T-cell (primary cell): ENCODE data around the gene S100A14. TPM values are rescaled to one million over a fixed set of nuclear protein-coding genes. Genes with fewer than 3 reads are reported as not detected.
A peak's percentile ranks its signal among the peaks of the same experiment; 100 is the strongest.
"Not testable (repeated sequence)": the region's sequence is repeated elsewhere in the genome, so short reads cannot be mapped to it uniquely, and the experiment has no call there.

Source experiments
- ATAC-seq, 4 experiments: fragments of 200-7000 bp in 3 of 4; fragments of 150-1000 bp in 1 of 4; cut with Tn5 transposase; replicated peaks in 1 of 4; 1 replicate in 3 of 4; 2 replicates in 1 of 4; pipeline ENCODE4 v1.10.0; 2021; ENCODE audit warnings: moderate library complexity in 3 of 4, mild to moderate bottlenecking in 2 of 4, moderate number of reproducible peaks in 1 of 4
- CTCF ChIA-PET, 2 donors: fragments of 300-600 bp; sonication (Branson Sonifier 250); formaldehyde crosslinking; loops; one replicate each; lab custom pipeline; 2022; ENCODE audit warnings: antibody characterized with exemption in 2 of 2; lab: Charles Lee
- POLR2A ChIA-PET, 2 donors: fragments of 300-600 bp; sonication (Branson Sonifier 250); formaldehyde crosslinking; loops; one replicate each; lab custom pipeline; 2022; ENCODE audit warnings: antibody characterized with exemption in 2 of 2; lab: Charles Lee
- DNase-seq, 35 experiments: peaks; one replicate each; pipeline versions ENCODE4 v3.0.0 to v3.0.0-alpha.2; 2013 to 2023
- H3K27ac ChIP-seq: one replicate; pipeline ENCODE4 v1.5.1; 2013; ENCODE audit warnings: low read length
- H3K27me3 ChIP-seq, 2 experiments: replicated peaks in 1 of 2; 1 replicate in 1 of 2; 2 replicates in 1 of 2; pipeline versions ENCODE4 v1.6.1 to v1.7.0; 2013; ENCODE audit warnings: low read length in 1 of 2, mixed read lengths in 1 of 2; ENCODE audit not compliant: control insufficient read depth in 2 of 2, insufficient read depth in 2 of 2; ENCODE audit errors: extremely low read depth in 1 of 2
- H3K36me3 ChIP-seq, 2 donors: 1 replicate in 1 of 2; 2 replicates in 1 of 2; pipeline versions ENCODE4 v1.6.1 to v1.7.0; 2013; ENCODE audit warnings: low read length in 1 of 2; ENCODE audit not compliant: control insufficient read depth in 2 of 2, insufficient read depth in 1 of 2; ENCODE audit errors: extremely low read depth in 1 of 2
- H3K4me1 ChIP-seq, 2 experiments: 1 replicate in 1 of 2; 2 replicates in 1 of 2; pipeline versions ENCODE4 v1.6.1 to v1.7.0; 2013; ENCODE audit warnings: low read length in 2 of 2, mixed read lengths in 1 of 2; ENCODE audit not compliant: insufficient read depth in 2 of 2, control insufficient read depth in 1 of 2; ENCODE audit errors: extremely low read depth in 1 of 2
- H3K4me3 ChIP-seq, 2 donors: 1 replicate in 1 of 2; 2 replicates in 1 of 2; pipeline versions ENCODE4 v1.5.1 to v1.7.0; 2013; ENCODE audit warnings: mild to moderate bottlenecking in 2 of 2, low read length in 1 of 2, moderate library complexity in 1 of 2; ENCODE audit not compliant: control insufficient read depth in 1 of 2; ENCODE audit errors: extremely low read depth in 1 of 2
- H3K9me3 ChIP-seq: 2 replicates; pipeline ENCODE4 v1.7.0; 2013
- H3K27ac Mint-ChIP-seq, 2 donors: one replicate each; pipeline ENCODE4 v1.8.0; 2020 to 2021; ENCODE audit warnings: mild to moderate bottlenecking in 2 of 2, mixed read lengths in 2 of 2
- H3K27me3 Mint-ChIP-seq, 2 donors: one replicate each; pipeline ENCODE4 v1.8.0; 2021 to 2022; ENCODE audit warnings: mixed read lengths in 2 of 2
- H3K36me3 Mint-ChIP-seq: one replicate; pipeline ENCODE4 v1.8.0; 2021; ENCODE audit warnings: mixed read lengths
- H3K4me1 Mint-ChIP-seq, 3 donors: one replicate each; pipeline ENCODE4 v1.8.0; 2020 to 2022; ENCODE audit warnings: mixed read lengths in 3 of 3, mild to moderate bottlenecking in 1 of 3
- H3K4me3 Mint-ChIP-seq, 3 donors: one replicate each; pipeline ENCODE4 v1.8.0; 2020 to 2022; ENCODE audit warnings: mild to moderate bottlenecking in 3 of 3, mixed read lengths in 3 of 3, moderate library complexity in 3 of 3
- H3K9me3 Mint-ChIP-seq, 3 donors: one replicate each; pipeline ENCODE4 v1.8.0; 2020 to 2022; ENCODE audit warnings: mixed read lengths in 3 of 3
- WGBS: methylation state at CpG from one replicate; pipeline ENCODE4 v1.1.5; 2013; ENCODE audit warnings: missing lambda C conversion rate; ENCODE audit not compliant: insufficient coverage; 5-methylcytosine and 5-hydroxymethylcytosine counted together
- total RNA-seq, 35 experiments: library from RNA in 6 of 35; stranded (reverse) in 6 of 35; fragments of 120-200 nt in 1 of 35; gene quantifications; one replicate each; pipeline versions ENCODE4 v1.2.1 to v1.2.4 and lab custom pipeline; 2013 to 2026

Gene S100A14
- total RNA-seq, 5 donors from 2014 or later (not counting 1 experiment from before 2014, with no cell fraction given): 0.35 to 0.70 (median 0.43) TPM; not detected in 2

DNA sequence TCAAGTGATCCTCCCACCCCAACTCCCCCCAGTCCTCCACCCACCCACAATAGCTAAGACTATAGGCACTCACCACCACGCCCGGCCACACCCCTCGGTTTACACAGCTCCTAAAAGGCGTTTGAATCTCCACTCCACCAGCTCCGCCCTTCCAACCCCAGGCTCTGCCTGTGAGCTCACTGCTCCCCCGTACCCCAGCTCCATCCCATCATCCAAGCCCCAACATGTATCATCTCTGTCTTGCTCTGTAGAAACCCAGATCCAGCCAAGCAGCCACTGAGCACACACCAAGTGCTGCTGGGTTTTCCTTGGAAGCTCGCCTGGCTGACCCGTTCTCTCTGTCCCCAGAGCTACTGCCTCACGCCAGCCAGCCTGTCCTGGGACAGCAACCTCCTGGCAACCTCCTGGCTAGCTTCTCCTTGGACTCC is 38.5 kb downstream of the S100A14 start:
- H3K27me3 ChIP-seq: peaks cover 0 to 28% of the 10 kb centered on the region in 2 experiments
- POLR2A ChIA-PET: no interaction called here
- Mint-ChIP-seq H3K9me3 (no peaks in the 10 kb centered on the region), H3K27me3 (peaks cover 21 to 29% of the 10 kb centered on the region in 2 donors), H3K4me1 (peaks cover 0 to 7% (median 5%) of the 10 kb centered on the region in 3 donors), H3K36me3 (no peaks in the 10 kb centered on the region), H3K27ac (no peak overlapping the region), H3K4me3 (no peak overlapping the region)
- no peak overlapping the region for H3K27ac ChIP-seq
- H3K4me1 ChIP-seq: no peaks in the 10 kb centered on the region
- ATAC-seq: no peak
- CTCF ChIA-PET: interaction anchor here in 1 of 2 donors (0.7 kb wide), 1 partner anchor 21 kb away, joined by 3 read pairs; no protein-coding TSS in a partner anchor
- no peak for DNase-seq
- 60% methylated on average over 9 of the region's 9 CpGs for WGBS
- no peaks in the 10 kb centered on the region for H3K36me3 ChIP-seq
- no peak overlapping the region for H3K4me3 ChIP-seq
- H3K9me3 ChIP-seq: no peaks in the 10 kb centered on the region

DNA sequence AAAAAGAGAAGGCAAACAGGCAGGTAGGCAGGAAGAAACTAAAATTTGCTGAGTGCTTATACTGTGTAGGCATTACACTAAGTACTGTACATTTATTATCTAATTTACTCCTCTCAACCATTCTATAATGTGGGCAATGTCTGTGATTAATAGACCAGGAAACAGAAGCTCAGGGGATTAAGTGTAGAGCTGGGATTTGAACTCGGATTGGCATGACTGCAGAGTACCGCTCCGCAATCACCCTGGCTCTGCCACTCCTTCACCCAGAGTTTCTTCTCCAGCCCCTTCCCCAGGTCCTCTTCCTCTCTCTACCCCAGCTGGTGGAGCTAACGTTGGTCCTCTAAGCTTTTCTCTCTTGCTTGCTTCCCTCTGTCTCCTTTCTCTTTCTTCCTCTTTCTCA is 39.0 kb downstream of the S100A14 start:
- Histone ChIP-seq H3K4me3 (no peak overlapping the region), H3K27me3 (peaks cover 0 to 28% of the 10 kb centered on the region in 2 experiments), H3K9me3 (no peaks in the 10 kb centered on the region), H3K36me3 (no peaks in the 10 kb centered on the region), H3K4me1 (no peaks in the 10 kb centered on the region), H3K27ac (no peak overlapping the region)
- 70% methylated on average over 2 of the region's 4 CpGs for whole genome bisulfite sequencing
- Mint-ChIP-seq H3K27ac (no peak overlapping the region), H3K27me3 (peaks cover 21 to 29% of the 10 kb centered on the region in 2 donors), H3K4me1 (peaks cover 0 to 9% (median 7%) of the 10 kb centered on the region in 3 donors), H3K4me3 (no peak overlapping the region), H3K36me3 (no peaks in the 10 kb centered on the region), H3K9me3 (no peaks in the 10 kb centered on the region)
- ChIA-PET CTCF (no interaction called here), POLR2A (no interaction called here)
- DNase-seq (no peak), ATAC-seq (no peak)

DNA sequence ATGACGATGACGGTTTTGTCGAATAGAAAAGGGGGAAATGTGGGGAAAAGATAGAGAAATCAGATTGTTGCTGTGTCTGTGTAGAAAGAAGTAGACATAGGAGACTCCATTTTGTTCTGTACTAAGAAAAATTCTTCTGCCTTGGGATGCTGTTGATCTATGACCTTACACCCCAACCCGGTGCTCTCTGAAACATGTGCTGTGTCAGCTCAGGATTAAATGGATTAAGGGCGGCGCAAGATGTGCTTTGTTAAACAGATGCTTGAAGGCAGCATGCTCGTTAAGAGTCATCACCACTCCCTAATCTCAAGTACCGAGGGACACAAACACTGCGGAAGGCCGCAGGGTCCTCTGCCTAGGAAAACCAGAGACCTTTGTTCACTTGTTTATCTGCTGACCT is 40.6 kb downstream of the S100A14 start:
- H3K9me3 ChIP-seq, H3K4me1 ChIP-seq, DNase-seq, ATAC-seq, H3K36me3 ChIP-seq, H3K9me3 Mint-ChIP-seq, H3K27ac Mint-ChIP-seq, H3K36me3 Mint-ChIP-seq, POLR2A ChIA-PET, CTCF ChIA-PET, H3K4me1 Mint-ChIP-seq, H3K27ac ChIP-seq, H3K4me3 Mint-ChIP-seq, H3K4me3 ChIP-seq: not testable (repeated sequence)
- WGBS: no CpG with 5 or more reads among the region's 10 CpGs
- H3K27me3 ChIP-seq: peaks cover 0 to 22% of the 10 kb centered on the region in 2 experiments
- H3K27me3 Mint-ChIP-seq: peaks cover 24 to 29% of the 10 kb centered on the region in 2 donors

DNA sequence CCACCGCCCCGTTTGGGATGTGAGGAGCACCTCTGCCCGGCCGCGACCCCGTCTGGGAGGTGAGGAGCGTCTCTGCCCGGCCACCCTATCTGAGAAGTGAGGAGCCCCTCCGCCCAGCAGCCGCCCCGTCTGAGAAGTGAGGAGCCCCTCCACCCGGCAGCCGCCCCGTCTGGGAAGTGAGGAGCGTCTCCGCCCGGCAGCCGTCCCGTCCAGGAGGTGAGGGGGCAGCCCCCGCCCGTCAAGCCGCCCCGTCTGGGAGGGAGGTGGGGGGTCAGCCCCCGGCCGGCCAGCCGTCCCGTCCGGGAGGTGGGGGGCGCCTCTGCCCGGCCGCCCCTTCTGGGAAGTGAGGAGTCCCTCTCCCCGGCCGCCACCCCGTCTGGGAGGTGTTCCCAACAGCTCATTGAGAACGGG is 41.0 kb downstream of the S100A14 start:
- H3K27me3 Mint-ChIP-seq: peaks cover 24 to 29% of the 10 kb centered on the region in 2 donors
- H3K27ac Mint-ChIP-seq, H3K9me3 ChIP-seq, H3K4me1 Mint-ChIP-seq, H3K4me1 ChIP-seq, H3K36me3 ChIP-seq, H3K36me3 Mint-ChIP-seq, DNase-seq, H3K4me3 ChIP-seq, ATAC-seq, H3K27ac ChIP-seq, H3K9me3 Mint-ChIP-seq, CTCF ChIA-PET, POLR2A ChIA-PET, H3K4me3 Mint-ChIP-seq: not testable (repeated sequence)
- peaks cover 0 to 22% of the 10 kb centered on the region in 2 experiments for H3K27me3 ChIP-seq
- WGBS: 90% methylated on average over 17 of the region's 35 CpGs

DNA sequence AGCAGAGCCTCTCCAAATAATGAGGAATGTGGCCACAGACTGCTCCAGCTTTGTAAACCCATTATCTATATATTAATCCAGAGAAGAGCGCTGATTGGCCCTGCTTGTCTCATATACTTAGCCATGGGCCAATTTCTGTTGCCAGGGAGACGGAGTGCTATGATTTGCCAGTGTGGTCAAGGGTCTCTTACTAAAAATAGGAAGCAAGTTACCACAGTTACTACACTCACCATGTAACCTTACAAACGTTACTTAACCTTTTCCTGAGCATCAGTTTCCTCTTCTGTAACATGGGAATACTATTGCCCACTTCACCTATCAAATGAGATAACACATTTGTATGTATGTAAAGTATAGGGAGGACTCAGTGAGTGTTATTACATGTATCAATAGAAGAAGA is 42.8 kb downstream of the S100A14 start:
- Mint-ChIP-seq H3K9me3 (no peaks in the 10 kb centered on the region), H3K4me3 (no peak overlapping the region), H3K27ac (no peak overlapping the region), H3K27me3 (peaks cover 13 to 18% of the 10 kb centered on the region in 2 donors), H3K4me1 (peaks cover 6 to 18% (median 14%) of the 10 kb centered on the region in 3 donors), H3K36me3 (no peaks in the 10 kb centered on the region)
- POLR2A ChIA-PET: interaction anchor here in 1 of 2 donors (0.7 kb wide), 1 partner anchor 17 kb away, joined by 8 read pairs; no protein-coding TSS in a partner anchor
- H3K4me3 ChIP-seq: no peak overlapping the region
- H3K27ac ChIP-seq: no peak overlapping the region
- peaks cover 0 to 26% of the 10 kb centered on the region in 2 experiments for H3K27me3 ChIP-seq
- CTCF ChIA-PET: interaction anchor here (1.7 to 2.2 kb wide), 2 partner anchors 42 to 63 kb away, joined by 6 to 13 read pairs; no protein-coding TSS in a partner anchor
- no peaks in the 10 kb centered on the region for H3K36me3 ChIP-seq
- H3K9me3 ChIP-seq: no peaks in the 10 kb centered on the region
- H3K4me1 ChIP-seq: peaks cover 0 to 6% of the 10 kb centered on the region in 2 experiments
- DNase-seq (no peak), ATAC-seq (no peak)
- WGBS: no CpG with 5 or more reads among the region's 3 CpGs

DNA sequence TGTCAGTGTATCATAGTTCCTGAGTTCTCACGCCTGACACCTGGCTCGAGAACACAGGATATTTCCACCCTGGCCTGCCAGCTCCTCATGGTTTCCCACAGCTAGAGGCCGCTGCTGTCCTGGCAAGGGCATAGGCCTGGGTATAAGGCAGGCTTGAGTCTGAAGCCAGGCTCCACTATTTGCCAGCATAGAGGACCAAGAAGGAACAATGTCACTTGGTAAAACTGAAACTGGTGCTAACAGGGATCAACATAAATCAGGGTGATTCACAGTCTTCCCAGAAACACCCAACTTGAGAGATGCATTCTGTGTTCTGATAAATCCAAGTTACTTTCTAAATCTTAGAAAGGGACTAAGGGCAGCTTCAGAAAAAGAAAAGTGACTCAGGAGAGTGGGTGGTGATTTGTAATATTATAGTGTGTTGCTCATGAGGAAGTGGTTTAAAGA is 43.5 kb downstream of the S100A14 start:
- CTCF ChIA-PET: interaction anchor here (1.2 to 2.2 kb wide), 8 partner anchors 14 to 178 kb away, joined by 3 to 13 read pairs (median 4); partner anchors contain the start of gene S100A6 (in 1 of the 2)
- POLR2A ChIA-PET: no interaction called here
- Mint-ChIP-seq H3K27ac (peak overlapping the region; percentile 34 to 43), H3K9me3 (no peaks in the 10 kb centered on the region), H3K4me1 (peaks cover 12 to 24% (median 22%) of the 10 kb centered on the region in 3 donors), H3K27me3 (peaks cover 5 to 10% of the 10 kb centered on the region in 2 donors), H3K4me3 (no peak overlapping the region), H3K36me3 (no peaks in the 10 kb centered on the region)
- H3K36me3 ChIP-seq: no peaks in the 10 kb centered on the region
- DNase-seq (peak in 30 of 35 experiments; percentile 12 to 60 (median 34)), ATAC-seq (peak; percentile 68 to 87 (median 76))
- H3K4me3 ChIP-seq: no peak overlapping the region
- H3K27me3 ChIP-seq: peaks cover 0 to 22% of the 10 kb centered on the region in 2 experiments
- no peaks in the 10 kb centered on the region for H3K9me3 ChIP-seq
- WGBS: 27% methylated on average over 3 of the region's 3 CpGs
- no peak overlapping the region for H3K27ac ChIP-seq
- H3K4me1 ChIP-seq: peaks cover 0 to 13% of the 10 kb centered on the region in 2 experiments
